IPS-20b (cell line): ENCODE data around the gene BEND2.

ENCODE experiments used
- H3K27ac ChIP-seq: one replicate; pipeline ENCODE4 v1.5.1; 2013; ENCODE audit warnings: low read length
- H3K27me3 ChIP-seq: 2 replicates; pipeline ENCODE4 v1.6.1; 2013; ENCODE audit warnings: mild to moderate bottlenecking, low read length, inconsistent platforms; ENCODE audit not compliant: insufficient read depth
- H3K36me3 ChIP-seq: 2 replicates; pipeline ENCODE4 v1.6.1; 2013; ENCODE audit warnings: low read depth, mild to moderate bottlenecking, inconsistent platforms, low read length, moderate library complexity; ENCODE audit not compliant: insufficient read depth
- H3K4me1 ChIP-seq: 2 replicates; pipeline ENCODE4 v1.6.1; 2013; ENCODE audit warnings: mild to moderate bottlenecking, control low read depth, inconsistent platforms, low read length, moderate library complexity; ENCODE audit not compliant: insufficient read depth
- H3K4me3 ChIP-seq: 2 replicates; pipeline ENCODE4 v1.5.1; 2013; ENCODE audit warnings: mild to moderate bottlenecking, low read length, inconsistent platforms
- H3K9ac ChIP-seq: 2 replicates; pipeline ENCODE4 v1.6.1; 2013; ENCODE audit warnings: low read depth, mild to moderate bottlenecking, inconsistent platforms, low read length, moderate library complexity
- H3K9me3 ChIP-seq: 2 replicates; pipeline ENCODE4 v1.6.1; 2013; ENCODE audit warnings: mild to moderate bottlenecking, low read depth, low read length, inconsistent platforms; ENCODE audit not compliant: insufficient read depth

Gene BEND2

DNA sequence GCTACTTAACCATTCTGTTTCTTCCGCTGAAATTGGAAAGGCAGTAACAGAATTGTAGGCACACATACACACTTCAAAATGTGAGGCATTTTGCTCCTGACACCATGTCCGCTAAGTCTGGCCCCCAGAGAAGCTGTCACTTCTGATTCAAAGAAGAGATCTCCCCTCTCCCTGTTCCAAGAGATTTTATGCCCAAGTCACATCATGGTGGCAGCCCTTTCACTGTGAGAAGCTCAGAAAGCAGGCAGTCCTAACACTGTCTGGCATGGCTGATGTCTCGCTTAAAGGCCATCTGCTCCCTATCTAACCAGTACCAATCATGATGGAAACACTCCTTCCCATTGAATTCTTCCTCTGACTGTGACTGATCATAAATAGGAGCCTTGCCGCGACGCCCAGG is 83.9 kb downstream of the BEND2 start:
- Histone ChIP-seq H3K4me3 (no peak overlapping the region), H3K27me3 (no peaks in the 10 kb centered on the region), H3K36me3 (no peaks in the 10 kb centered on the region), H3K27ac (no peak overlapping the region), H3K9ac (no peak overlapping the region), H3K4me1 (no peaks in the 10 kb centered on the region), H3K9me3 (no peaks in the 10 kb centered on the region)

DNA sequence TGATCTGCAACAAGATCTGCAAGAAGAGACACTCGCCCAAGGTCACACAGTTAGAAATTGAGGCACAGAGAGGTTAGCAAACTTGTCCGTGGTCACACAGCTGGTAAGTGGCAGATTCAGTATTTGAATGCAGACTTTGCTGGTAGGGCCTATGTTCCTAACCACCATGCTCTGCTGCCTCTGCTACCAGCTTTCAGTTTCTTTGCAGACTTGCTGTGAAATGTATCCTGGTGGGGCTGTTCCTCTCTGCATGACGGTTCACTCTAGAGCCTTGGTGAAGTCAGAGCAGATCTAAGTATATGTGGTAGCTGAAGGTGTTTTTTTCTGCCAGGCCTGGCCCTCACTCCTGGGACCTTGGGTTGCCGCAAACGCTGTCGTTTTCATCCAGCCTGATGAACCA is 87.1 kb downstream of the BEND2 start:
- no peak overlapping the region for H3K9ac ChIP-seq
- no peak overlapping the region for H3K27ac ChIP-seq
- H3K36me3 ChIP-seq: no peaks in the 10 kb centered on the region
- H3K9me3 ChIP-seq: no peaks in the 10 kb centered on the region
- H3K4me1 ChIP-seq: no peaks in the 10 kb centered on the region
- no peaks in the 10 kb centered on the region for H3K27me3 ChIP-seq
- H3K4me3 ChIP-seq: no peak overlapping the region

DNA sequence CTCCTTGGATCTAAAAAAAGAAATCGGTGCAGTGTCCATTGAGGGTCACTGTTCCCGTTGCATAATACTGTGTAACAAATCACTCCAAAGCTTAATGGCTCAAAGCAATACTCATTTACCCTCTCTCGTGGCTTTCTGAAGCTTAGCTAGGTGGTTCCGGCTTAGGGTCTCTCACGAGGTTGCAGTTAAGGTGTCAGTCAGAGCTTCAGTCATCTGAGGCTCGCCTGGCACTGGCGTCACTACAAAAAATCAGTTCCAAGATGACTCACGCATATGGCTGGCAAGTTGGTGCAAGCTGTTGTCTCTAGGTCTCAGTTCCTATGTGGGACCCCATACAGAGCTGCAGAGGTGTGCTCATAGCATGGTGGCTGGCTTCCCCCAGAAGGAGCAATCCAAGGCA is 91.0 kb downstream of the BEND2 start:
- Histone ChIP-seq H3K9me3 (no peaks in the 10 kb centered on the region), H3K4me3 (no peak overlapping the region), H3K36me3 (no peaks in the 10 kb centered on the region), H3K27me3 (no peaks in the 10 kb centered on the region), H3K27ac (no peak overlapping the region), H3K9ac (no peak overlapping the region), H3K4me1 (no peaks in the 10 kb centered on the region)

DNA sequence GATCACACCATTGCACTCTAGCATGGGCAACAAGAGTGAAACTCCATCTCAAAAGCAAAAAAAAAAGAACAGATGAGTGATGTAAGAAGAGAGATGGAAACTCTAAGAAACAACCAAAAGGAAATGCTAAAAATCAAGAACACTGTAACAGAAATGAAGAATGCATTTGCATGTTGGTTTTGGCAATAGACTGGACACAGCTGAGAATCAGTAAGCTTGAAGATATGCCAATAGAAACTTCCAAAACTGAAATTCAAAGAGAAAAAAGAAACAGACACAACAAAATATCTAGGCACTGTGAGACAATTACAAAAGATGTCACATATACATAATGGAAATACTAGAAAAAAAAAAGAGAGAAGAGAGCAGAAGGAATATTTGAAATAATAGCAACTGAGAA is 93.7 kb downstream of the BEND2 start:
- Histone ChIP-seq H3K27me3 (no peaks in the 10 kb centered on the region), H3K27ac (no peak overlapping the region), H3K9me3 (no peaks in the 10 kb centered on the region), H3K9ac (no peak overlapping the region), H3K4me3 (no peak overlapping the region), H3K36me3 (no peaks in the 10 kb centered on the region), H3K4me1 (no peaks in the 10 kb centered on the region)

DNA sequence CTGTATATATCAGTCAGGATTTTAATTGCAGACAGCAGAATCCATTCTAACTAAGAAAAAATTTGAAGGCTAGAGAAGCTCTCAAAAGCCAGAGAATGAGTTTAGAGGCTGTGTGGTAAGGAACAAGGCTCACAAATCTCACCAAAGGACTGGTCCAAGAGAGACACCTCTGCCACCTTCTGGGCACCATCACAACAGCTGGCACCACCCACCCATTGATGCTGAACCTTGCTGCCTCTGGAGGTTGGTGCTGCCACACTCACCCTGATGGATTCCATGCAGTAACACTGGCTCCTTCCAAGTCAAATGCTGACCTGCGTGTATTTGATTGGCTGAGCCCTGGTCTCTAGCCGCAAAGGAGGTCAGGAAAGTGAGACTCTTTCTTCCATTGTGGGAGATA is 100.8 kb downstream of the BEND2 start:
- H3K9me3 ChIP-seq: no peaks in the 10 kb centered on the region
- H3K9ac ChIP-seq: no peak overlapping the region
- no peaks in the 10 kb centered on the region for H3K27me3 ChIP-seq
- H3K27ac ChIP-seq: no peak overlapping the region
- H3K36me3 ChIP-seq: no peaks in the 10 kb centered on the region
- no peak overlapping the region for H3K4me3 ChIP-seq
- H3K4me1 ChIP-seq: no peaks in the 10 kb centered on the region
